Measurements from ENCODE around the gene TNFAIP2.

GRCh38 chr14:103099081-103099732 is 24.1 kb upstream of the TNFAIP2 start:
- TF ChIP-seq CTCF (IDR thresholded peaks at IDR 0.05) (no peak), POLR2A (IDR thresholded peaks at IDR 0.05) (no peak)
